Fibroblast of upper back skin (primary cell): ENCODE results near the gene C3orf85.

Experiments used
- DNase-seq: peaks from one replicate; pipeline ENCODE4 v3.0.0-alpha.2; 2013

C3orf85 gene

DNA sequence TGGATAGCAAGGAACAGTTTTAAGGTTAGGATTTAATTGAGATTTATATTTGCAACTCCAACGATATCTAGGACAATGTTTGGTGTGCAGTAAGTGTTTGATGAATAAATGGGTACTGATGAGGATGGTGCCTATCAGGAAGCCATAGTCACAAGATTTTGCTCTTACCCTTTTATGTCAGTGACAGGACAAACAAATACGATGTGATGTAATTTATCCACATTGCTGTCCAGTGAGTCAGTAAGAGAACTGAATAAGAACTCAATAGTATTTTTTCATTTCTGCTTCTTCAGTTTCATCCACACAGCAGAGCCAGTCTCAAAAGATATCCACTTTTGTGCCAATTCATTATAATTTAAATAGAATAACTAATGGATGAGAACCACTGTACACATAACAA lies 18.5 kb downstream of the C3orf85 start:
- DNase-seq = no peak

DNA sequence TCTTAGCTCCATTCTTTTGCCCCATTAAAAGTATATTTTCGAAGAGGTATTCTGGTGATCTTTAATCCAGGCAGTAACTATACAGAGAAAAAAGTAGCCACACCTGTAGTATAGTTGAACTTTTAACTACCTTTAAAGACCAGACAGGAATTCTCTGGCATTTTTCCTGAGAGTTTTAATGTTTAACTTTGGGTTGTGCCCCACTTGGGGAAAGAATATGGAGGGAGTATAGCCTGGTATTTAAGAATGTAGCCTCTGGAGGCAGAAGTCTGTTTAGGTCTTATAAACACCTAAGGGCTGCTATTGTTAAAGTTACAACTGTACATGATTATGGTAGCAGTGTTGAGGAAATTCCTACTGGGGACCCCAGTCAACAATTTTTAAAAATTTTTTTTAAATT lies 19.3 kb downstream of the C3orf85 start:
- no peak for DNase-seq

DNA sequence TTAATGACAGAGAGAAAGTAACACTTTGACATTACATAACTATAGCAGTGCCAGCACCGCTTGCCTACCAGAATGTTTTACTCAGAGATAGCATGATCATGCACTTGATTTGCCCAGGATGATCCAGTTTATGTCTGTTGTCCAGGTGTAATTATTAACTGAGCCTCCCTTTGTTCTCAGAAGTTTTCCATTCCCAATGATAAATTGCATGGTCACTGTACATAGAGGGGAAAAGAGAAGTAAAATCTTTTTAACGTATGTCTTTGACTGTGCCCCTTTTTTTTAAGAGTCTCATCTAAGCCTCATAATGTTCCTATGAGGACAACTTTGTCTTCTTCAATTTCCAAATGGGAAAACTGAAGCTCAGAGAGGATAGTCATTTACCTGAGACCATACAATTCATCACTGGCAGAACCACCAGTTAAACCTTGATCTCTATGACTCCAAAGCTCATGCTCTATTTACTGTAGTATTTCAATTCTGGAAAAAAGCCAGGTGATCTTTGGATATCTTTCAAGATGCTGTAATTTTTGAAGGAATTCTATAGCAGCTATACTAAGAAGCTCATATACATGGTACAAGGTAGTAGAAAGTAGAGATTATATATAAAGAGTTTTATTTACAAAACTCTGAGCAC lies 25.1 kb downstream of the C3orf85 start:
- no peak for DNase-seq

DNA sequence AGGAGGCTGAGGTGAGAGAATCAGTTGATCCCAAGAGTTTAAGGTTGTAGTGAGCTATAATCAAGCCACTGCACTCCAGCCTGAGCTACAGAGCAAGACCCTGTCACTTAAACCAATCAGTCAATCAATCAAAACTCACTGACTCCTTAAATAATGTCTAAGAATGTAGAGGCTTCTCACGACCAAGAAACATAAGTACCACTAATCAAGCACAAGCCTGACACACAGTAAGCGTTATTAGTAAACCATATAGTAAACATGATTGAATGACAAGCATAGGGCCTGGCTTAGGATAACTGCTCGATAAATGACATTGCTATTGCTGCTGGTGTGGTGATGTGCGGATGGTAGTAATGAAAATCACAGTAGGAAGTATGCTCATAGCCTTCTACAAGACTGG lies 29.4 kb downstream of the C3orf85 start:
- no peak for DNase-seq

DNA sequence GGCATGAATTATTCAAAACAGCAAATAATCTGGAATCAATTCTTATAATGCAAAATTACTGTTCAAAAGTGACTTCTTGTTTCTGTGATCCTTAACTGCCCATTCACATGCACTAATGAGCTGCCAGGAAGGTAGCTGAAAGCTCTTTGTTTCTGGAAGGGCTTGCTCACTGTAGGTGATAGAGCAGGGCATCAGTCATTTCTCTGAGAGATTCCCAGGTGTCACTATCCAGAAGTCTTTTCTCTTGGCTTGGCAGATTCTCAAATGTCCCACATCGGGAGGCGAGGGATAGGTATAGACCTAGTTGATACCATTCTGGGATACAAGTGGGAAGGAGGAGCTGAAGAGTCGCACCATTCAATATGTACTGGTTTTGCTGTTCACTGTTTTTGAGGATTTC lies 35.0 kb downstream of the C3orf85 start:
- no peak for DNase-seq

GRCh38 chr3:109175411-109175810 lies 38.9 kb downstream of the C3orf85 start:
- DNase-seq = peak; percentile 26

GRCh38 chr3:109176726-109177125 lies 40.2 kb downstream of the C3orf85 start:
- no peak for DNase-seq

- no peak for DNase-seq
Measured at GRCh38 chr3:109177908-109178307, 41.4 kb downstream of the C3orf85 start.

DNA sequence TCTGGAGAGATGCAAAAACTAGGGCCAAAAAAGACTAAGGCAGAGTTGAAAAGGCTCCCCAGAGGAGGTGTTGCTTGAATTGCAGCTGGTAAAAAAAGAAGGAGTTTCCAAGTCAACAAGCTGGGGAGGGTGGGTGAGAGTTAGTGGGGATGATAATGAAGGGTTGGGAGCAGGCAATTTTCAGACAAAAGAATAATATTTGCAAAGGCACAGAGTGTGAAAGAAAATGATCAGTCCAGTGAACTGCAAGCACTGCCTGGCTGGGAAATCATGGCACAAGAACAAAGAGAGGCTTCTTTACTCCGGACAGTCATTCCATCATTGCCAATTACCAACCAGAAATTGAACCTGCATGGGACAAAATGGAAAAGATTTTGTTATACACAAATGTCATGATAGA lies 42.2 kb downstream of the C3orf85 start:
- DNase-seq = no peak

DNA sequence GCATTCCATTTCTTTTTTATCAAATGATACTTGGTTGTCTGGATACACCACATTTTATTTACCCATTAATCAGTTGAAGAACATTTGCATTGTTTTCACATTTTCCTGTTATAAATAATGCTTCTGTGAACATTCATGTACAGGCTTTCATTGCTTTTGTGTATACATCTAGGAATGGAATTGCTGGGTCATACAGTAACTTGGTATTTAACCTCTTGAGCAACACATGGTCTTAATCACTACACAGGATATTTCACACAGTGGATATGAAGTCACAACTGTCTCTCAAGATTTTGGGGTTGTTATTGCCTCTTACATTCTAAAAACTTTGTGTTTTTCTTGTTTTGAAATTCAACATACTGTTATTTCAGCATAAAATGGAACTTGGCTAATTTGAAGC lies 48.2 kb downstream of the C3orf85 start:
- peak; percentile 7 for DNase-seq

GRCh38 chr3:109187390-109187789 lies 50.9 kb downstream of the C3orf85 start:
- DNase-seq = no peak

GRCh38 chr3:109188741-109189140 lies 52.2 kb downstream of the C3orf85 start:
- no peak for DNase-seq

DNA sequence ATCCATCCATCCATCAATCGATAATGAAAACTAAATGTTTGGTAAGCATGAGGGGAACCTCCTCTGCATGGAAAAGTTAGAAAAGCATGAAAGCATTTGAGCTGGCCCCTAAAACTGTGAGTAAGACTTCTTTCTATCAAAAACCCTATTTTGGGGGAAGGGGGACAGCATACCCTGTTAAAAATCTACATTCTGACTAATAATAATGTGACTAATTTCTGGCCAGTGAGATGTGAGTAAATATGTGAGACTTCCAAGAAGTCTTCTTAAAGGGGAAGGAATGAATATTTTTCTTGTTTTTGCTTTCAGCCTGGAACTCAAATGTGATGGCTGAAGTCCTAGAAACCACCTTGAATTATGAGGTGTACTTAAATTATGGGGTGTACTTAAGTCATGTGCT lies 54.9 kb downstream of the C3orf85 start:
- DNase-seq = peak; percentile 19

- DNase-seq = peak; percentile 40
Measured at GRCh38 chr3:109195815-109196214, 59.3 kb downstream of the C3orf85 start.
